GF-D8 (cell line): ENCODE results near the gene FBXW12.
"Not testable (repeated sequence)": the region's sequence is repeated elsewhere in the genome, so short reads cannot be mapped to it uniquely, and the experiment has no call there.

Experiments used
- DNase-seq: peaks from one replicate; lab custom pipeline; 2025; lab: John Stamatoyannopoulos, UW

The FBXW12 gene

DNA sequence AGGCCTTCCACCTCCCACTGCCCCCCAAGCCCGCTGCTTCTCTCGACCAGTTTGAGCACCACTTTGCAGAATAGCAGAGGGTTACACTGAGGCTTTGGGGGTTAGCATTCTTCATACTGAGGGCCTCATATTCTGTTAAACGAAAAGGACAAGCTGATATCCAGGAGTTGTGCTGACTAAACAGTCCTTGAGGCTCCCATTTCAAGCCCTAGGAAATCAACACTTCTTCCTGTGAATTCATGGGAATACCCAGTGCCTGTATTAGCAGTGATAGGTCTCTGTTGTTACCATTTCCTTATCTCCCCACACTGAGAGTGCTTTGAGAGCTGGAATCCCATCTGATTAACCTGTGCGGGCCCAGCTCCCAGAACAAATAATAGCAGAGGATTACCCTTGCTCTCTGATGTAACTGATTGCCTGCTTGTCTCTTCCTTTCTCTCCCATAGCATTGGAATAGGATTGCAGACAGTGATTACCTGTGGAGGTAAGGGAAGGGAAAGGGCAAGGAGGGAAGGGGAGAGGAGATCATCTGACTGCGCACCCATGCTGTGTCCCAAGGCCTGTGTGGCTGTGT, 930 bp downstream of the FBXW12 start:
- DNase-seq, result no peak

DNA sequence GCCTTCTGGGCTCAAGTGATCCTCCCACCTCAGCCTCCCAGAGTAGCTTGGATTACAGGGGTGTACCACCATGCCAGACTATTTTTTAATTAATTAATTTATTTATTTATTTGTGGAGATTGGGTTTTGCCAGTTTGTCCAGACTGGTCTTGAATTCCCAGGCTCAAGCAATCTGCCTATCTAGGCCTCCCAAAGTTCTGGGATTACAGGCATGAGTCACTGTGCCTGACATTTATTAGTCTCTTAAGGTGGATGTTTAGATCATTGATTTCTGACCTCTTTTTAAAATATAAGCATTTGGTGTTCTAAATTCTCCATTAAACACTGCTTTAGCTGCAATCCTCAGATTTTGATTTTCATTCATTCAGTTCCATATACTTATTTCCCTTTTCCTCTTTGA, 15.6 kb downstream of the FBXW12 start:
- no peak for DNase-seq

DNA sequence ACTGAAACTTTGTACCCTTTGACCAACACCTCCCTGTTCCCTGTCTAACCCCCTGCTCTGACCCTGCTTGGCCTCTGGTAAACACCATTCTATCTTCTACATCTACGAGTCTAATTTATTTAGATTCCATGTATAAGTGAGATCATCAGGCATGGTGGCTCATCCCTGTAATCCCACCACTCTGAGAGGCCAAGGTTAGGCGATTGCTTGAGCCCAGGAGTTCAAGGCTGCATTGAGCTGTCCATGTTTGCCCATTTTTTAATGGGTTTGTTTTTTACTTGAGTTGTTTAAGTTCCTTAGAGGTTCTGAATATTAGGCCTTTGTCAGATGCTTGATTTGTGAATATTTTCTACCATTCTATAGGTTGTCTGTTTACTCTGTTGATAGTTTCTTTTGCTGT, 16.9 kb downstream of the FBXW12 start:
- no peak for DNase-seq

DNA sequence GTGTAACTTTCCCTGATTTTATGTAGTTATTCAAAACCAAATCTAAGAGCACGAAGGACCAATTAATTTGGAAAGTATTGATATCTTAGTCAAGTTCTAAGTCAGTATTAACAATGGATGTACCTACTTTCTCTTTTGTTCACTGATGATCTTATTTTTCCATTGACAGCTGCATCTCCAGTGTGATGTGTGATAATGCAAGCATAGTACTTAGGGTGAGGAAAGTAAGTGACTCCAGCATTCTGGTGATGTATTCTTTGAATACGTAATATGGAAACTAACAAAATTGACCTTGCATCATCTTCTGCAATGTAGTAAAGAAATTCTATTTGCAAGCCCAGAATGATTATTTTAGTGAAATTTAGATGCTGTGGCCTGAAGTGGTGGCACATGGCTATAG, 22.4 kb downstream of the FBXW12 start:
- no peak for DNase-seq

DNA sequence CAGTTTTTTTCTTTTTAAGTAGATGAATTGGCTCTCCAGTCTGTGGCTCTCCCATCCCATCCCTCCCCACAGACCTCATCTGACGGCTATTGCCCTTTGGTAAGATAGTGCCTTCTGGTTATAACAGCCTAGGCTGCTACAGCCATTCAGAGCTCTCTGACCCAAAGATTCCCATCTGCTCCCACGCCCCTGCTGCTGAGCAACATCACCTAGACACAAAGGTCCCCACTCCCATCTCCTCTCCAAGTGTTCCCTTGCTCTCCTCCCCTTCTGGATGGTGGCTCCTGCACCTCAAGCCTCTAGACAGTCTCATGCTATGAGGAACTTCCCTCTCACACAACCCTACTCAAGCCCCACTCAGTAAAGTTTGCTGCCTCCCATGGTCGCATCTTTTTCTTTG, 23.7 kb downstream of the FBXW12 start:
- DNase-seq, result no peak

DNA sequence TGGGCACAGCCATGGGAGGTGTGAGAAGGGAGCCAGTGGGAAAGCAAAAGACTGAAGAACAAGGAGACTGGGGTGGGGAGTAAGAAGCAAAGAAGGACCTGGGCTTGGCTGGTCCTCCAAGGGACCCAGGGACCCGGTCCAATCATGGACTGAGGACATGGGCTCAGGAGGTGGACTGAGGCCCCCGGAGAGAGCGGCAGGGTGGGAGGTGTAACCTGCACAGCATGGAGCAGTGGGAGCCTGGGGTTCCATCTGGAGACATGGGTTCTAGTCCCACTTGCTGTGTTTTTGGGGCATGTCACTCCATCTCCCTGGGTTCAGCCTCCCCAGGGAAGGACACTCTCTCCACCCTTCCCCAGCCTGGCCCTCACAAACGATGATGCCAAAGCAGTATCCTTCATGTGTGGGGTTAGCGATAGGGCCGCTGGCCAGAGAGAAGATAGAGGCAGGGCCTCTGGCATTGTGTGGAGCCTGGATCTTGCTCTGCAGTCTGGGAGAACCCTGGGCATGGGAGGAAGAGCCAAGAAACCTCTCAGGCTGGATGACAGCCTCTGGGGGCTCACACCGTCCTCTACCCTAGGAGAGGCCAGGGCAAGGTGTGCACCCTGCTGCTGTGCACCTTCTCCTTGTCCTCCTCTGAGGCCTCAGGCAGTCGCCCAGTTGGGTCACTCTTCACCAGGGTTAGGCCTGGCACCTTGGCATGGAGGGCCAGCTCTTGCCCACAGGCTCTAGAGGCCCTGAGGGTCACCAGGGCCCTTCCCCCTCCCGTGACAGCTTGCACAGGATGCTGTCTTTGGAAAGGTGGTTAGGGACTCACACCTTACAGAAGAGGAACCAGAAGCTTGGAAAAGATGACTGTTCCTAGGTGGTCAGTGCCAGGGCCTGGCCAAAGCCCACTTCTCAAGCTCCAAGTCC, 26.0 kb downstream of the FBXW12 start:
- no peak for DNase-seq

DNA sequence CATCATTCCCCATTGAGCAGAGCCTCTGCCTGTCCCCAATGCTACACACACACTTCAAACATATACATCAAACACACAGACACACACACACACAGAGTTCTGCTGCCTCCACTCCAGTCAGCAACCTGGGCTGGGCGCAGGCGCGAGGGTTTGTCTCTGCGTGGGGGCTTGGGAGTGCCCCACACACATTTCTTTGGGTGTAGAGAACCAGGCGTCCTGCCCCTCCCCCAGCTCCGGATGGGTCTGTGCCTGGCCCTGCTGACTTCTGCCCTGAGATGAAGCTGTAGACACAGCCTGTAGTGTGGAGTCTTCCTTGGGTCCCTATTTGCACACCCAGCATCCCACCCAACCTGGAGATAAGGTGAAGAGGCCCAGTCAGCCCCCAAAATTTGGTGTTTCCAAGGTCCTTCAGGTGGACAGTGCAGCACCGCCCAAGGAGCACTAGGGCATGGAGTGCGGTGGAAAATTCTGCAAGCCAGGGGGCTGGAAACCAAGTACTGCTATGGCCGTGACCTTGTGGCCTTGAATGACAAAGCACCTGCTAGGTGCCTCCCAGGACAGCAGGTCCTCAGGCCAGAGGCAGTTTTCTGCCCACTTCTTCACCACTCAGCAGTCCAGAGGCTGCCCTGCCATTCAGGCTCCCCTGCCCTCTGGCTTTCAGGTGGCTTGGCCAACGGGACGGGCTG, 26.8 kb downstream of the FBXW12 start:
- no peak for DNase-seq

DNA sequence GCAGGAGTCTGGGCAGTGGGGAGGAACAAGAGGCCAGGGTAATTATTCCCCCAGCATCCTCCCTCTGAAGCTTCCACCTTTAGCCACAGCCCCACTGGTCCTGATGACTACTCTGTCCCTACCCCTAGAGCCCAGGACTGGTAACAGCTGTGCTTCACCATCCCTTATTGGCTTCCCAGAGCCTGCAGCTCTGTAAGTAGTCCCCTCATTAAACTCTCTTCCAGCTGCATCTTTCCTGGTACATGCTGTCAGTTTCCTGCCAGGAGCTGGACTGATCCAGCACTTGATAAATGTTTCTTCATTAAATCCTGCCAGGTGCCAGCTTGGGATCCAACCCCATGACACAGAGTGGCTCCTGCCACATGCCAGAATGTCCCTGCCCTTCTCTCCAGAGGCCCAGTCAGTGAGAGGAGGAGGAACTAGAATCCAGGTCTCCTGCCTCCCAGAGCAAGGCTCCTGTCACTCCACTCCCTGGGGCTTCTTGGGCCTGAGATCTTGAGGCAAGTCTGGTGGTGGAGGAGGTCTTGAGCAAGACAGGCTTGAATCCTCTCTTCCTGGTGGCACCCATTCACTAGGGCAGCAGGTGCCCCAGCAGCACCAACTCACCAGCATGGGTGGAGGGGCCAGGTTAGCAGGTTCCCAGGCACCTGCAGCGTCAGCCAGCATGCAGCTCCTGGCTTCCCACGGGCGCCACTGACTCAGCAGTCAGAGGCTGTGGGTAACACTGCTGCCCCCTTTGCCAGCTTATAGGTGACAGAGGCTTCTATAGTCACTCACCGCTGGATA, 27.6 kb downstream of the FBXW12 start:
- no peak for DNase-seq

DNA sequence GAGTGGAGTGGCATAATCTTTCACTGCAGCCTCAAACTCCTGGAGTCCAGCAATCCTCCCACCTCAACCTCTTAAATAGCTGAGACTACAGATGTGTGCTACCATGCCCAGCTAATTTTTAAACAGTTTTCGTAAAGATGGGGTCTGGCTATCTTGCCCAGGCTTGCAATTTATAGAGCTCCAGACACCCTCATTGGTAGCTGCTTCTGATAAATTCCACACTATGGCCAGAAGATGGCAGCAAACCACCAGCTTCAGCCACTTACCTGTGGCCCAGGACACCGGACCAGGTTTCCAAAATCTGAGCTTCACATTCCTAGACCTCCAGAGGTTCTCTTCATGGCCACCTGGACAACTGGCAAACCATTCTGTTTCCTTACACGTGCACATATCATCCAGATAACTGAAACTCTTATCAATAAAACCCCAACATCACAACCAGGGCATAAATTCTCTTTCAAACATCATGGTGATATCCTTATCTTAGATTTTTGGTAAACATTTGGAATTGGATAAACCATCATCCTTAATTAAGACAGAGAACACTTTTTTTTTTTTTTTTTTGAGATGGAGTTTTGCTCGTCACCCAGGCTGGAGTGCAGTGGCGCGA, 28.9 kb downstream of the FBXW12 start:
- peak; percentile 20 for DNase-seq

DNA sequence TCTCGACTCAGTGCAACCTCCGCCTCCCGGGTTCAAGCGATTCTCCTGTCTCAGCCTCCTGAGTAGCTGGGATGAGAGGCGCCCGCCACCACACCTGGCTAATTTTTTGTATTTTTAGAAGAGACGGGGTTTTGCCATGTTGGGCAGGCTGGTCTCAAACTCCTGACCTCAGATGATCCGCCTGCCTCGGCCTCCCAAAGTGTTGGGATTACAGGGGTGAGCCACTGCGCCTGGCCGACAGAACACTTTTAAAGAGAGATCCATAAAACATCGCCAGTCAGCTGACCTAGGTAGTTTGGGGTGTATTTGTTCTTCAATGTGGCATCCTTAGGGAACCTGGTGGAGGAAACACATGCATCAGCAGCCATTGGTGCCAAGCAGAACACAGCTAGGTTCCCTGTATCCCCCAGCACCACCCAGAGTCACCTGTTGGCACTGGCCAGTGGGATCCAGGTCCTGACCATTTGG, 29.4 kb downstream of the FBXW12 start:
- DNase-seq, result not testable (repeated sequence)

DNA sequence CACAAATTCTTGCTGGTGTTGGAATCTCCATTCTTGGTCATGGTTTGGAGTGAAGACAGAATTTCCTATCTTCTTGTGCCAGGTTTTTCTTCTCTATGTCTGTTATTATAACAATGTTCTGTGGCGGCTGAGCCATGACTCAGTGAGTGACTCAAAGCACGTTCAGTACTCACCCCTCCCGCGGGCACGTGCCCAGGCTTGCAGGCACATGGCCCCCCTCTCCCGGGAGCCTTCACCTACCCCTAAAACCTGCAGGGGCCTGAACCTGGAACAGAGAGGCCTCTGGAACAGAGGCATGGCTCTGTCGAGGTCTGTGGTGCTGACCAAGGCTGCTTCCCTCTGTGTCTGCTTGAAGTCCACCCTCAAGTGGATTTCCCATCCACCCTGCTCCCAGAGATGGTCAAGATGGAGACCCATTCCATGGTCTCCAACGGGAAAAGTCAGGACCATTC, 30.3 kb downstream of the FBXW12 start:
- DNase-seq, result no peak

DNA sequence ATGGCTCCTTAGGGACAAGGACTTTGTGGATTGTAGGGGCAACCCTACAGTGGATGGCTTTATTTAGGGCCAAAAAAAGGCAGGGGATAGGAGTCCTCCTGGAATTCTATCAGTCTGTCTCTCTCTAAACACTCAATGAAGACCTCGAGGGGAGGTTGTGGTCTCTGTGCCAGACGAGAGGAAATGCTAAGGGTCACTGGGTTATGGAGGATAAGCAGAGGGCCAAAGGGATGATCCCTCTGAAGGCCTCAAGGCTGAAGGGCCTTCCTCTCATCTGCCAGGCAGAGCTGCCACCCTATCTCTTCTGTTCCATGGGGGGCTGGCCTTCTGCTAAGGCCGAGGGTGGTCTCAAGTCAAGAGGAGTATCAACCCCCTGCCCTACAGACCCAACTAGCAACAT, 30.9 kb downstream of the FBXW12 start:
- DNase-seq, result no peak

DNA sequence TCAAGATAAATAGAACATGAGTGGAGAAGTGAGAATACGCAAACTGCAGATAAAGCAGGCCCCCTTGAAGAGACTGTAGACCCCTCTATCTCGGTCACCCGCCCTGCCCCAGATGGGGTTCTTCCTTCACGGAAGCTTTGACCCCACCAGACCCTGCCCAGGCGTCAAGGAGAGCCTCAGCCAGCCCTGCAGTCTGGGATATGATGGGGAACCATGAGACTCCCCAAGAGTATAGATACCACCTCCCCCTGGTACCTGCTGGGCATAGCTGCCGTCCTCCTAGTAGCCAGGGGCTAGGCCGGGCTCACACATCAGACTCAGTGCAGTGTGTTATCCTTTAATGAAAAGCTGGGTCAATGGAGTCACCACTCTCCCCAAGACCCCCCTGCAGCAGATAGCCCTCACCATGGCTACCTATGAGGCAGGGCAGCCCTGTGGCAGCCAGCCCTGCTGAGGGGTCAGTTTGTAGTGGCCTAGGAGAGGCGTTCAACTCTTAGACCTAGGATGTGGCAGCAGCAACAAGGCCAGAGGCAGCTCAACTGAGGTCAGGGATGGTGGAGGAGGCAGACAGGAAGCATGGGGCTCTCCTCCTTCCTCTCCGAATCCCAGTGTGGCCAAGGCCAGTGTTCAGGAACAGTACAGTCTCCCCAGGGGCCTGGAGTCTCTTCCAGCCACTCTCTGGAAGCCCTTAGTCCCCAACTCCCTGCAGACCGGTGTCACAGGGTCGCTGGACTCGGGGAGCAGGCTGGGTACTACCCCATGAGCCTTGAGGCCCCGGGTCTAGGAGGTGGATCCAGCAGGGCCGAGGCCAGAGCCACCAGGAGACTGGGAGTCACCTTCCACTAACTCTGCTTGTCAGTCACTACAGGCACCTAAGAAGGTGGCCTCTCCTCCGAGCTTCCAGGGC, 31.8 kb downstream of the FBXW12 start:
- DNase-seq, result no peak

DNA sequence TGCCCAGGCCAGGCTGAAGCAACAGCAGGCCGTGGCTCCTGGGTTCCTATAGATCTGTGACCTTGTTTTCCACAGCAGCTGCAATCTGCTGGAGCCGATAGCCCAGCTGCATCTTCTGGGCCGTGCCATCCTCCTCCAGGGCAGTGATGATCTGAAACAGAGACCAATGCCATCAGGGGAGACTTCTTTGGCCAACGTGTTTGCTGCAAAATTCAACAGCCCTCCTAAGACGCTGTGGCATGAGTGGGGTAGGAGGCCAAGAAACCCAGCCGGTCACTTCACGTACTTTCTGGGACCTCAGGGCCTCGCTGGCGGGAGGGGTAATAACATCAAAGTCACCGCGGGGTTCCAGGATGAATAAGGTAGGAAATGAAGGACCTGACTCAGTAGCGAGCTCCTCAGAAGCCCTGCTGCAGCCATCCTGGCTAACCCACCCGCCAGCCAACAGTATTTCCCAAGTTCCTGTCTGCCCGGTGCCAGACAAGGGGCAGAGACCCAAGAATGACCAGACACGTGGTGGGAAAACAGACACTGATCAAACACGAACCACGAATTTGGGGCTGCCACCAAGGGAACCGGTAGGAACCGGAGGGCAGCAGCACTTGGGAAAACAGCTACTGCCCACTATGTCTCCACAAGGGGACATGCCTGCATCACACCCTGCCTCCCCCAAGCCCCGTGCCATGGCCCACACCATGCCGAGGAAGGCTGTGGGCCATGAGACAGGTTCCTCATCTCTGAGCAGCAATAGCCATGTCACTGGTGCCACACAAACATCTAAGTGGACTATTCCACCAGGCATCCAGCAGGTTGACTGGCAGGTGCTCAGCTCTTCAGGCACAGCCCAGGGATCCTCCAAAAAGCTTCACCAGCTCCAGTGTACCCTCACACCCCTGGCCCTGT, 32.7 kb downstream of the FBXW12 start:
- DNase-seq, result no peak

DNA sequence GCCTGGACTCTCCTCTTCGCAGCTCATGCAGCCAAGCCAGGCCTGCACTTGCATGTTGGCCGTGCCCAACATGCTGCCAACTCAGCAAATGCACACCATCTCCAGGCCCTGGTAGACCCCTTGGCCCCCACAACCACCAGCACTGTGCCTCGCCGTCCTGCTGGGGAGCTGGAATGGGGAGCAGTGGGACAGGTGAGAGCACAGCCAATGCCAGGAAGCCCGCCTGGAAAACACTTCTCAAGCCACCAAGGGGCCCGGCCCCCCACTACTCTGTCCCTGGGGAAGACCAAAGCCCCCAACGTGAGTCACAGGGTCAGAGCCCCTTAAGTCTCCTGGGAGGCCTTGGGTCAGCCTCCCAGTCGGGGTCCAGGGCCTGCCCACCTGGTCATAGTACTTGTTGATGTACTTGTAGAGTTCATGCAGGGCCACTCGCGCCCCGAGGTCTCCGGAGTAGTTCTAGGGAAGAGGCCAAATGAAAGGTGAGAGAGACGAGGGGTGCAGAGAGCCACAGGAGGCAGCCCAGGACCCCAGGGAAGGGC, 33.4 kb downstream of the FBXW12 start:
- DNase-seq, result no peak

DNA sequence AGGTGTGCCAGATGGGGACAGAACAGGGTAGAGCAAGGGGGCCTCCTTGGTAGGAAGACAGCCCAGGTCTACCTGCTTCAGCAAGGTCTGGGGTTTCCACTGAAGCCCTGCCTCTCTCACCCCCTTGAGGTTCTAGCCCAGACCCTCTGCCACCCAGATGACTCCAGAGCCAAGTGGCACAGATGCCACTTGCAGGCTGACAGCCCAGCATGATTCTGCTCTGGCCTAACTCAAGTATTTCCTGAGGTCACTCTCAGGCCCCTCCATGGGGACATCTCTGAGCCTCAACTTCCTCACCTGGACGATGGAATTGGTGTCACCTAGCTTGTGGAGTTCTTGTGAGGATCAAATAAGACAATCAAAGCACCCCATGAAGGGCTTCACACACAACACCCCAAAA, 34.0 kb downstream of the FBXW12 start:
- no peak for DNase-seq

DNA sequence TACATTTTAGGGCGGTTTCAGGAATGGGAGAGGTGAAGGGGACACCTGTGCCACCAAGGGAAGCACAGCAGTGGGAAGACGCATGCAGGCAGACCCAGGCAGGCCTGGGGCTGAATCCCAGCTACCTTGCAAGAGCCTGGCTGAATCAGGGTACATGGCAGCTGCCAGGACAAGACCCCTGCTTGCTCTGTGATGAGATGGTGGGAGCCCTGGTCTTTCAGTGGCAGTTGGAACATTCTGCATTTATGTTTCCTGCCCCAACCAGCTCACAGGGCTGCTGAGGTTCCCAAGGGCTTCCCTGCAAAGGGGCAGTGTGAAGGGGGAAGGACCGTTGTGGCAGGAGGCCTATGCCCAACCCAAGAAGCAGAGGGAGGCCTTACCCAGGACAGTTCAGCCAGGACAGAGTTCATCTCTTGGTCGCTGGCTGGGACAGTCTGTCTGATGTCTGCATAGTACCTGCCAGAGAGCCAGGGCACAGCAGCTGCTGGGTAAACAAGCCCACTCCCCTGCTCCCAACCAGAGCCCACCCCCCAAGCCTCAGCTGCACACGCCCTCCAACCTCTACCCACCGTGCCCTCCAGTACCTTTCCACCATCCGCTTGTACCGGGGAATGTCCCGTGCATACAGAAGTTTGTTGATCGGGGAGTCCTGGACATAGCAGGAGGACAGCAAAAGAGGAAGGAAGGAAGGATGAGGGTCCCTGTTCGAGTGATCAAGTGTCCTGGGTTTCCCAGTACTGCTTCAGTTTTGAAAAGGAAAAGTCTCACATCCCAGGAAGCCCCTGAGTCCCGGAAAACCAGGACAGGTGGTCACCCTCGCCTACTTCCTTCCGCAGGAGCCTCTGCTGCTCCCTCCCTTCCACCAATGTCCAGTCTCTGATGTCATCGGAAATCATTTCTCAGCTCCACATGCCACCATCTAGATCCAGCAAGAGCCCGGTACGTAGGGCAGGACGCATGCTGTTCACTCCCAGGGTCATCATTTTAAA, 34.7 kb downstream of the FBXW12 start:
- DNase-seq, result no peak

DNA sequence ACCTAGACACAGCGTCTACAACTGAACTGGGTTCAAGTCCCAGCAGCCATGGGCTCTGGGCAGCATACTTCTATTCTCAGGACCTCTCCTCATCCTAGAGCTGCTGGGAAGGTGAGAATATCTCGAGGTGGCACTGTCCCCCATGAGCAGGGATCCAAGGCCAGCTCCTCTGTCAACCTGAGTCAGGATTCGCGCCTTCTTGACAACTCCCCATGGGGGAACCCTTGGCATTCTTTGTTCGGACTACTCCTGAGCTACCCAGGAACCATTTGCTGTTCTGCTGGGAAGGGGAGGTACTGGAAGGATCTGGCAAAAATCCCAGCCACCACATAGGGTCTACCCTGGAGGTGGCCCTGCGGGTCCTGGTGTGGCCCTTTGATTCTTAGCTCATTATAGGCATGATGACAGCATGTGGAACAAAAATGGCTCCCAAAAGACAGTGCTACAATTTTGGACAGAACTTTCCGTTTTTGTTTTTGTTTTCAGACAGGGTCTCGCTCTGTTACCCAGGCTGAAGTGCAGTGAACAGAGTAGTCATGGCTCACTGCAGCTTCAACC, 35.6 kb downstream of the FBXW12 start:
- DNase-seq, result no peak
